HepG2 (cell line): ENCODE results near the gene ZNF544. TPM values are rescaled to one million over a fixed set of nuclear protein-coding genes. Genes with fewer than 3 reads are reported as not detected.

ENCODE experiments used
- AKAP8 ChIP-seq: sonication (generic); formaldehyde crosslinking; IDR thresholded peaks from 2 replicates; pipeline ENCODE4 v1.5.1; 2020; ENCODE audit warnings: mild to moderate bottlenecking, missing genetic modification reagents
- BCL6 ChIP-seq: IDR thresholded peaks from 2 replicates; pipeline ENCODE4 v1.6.1; 2016; ENCODE audit warnings: missing genetic modification reagents, missing compliant biosample characterization
- CREB1 ChIP-seq, 2 experiments: fragments of 450-650 bp in 1 of 2; IDR thresholded peaks; 2 replicates each; pipeline ENCODE4 v1.6.1; 2016 to 2017; ENCODE audit warnings: control low read depth in 1 of 2, mild to moderate bottlenecking in 1 of 2, missing compliant biosample characterization in 1 of 2, missing genetic modification characterization in 1 of 2
- FOXK2 ChIP-seq: fragments of 450-650 bp; IDR thresholded peaks from 2 replicates; pipeline ENCODE4 v1.6.1; 2016
- HINFP ChIP-seq: sonication (generic); formaldehyde crosslinking; IDR thresholded peaks from 2 replicates; pipeline ENCODE4 v1.4.0; 2020; ENCODE audit warnings: low read depth, mild to moderate bottlenecking, missing genetic modification reagents
- KAT8 ChIP-seq: IDR thresholded peaks from 2 replicates; pipeline ENCODE4 v1.6.1; 2016; ENCODE audit warnings: missing genetic modification reagents, missing compliant biosample characterization
- MTA3 ChIP-seq: sonication (generic); formaldehyde crosslinking; IDR thresholded peaks from 2 replicates; pipeline ENCODE4 v1.4.0; 2020; ENCODE audit warnings: missing genetic modification reagents
- PRDM4 ChIP-seq: sonication (generic); formaldehyde crosslinking; IDR thresholded peaks from 2 replicates; pipeline ENCODE4 v1.9.0; 2021; ENCODE audit warnings: missing genetic modification reagents, borderline replicate concordance
- SATB2 ChIP-seq: sonication (generic); formaldehyde crosslinking; IDR thresholded peaks from 2 replicates; pipeline ENCODE4 v1.5.0; 2020; ENCODE audit warnings: missing genetic modification reagents
- SRY ChIP-seq: sonication (generic); formaldehyde crosslinking; IDR thresholded peaks from 2 replicates; pipeline ENCODE4 v1.8.0; 2022; ENCODE audit warnings: mild to moderate bottlenecking, missing genetic modification reagents
- SYNCRIP ChIP-seq: fragments of 200-400 bp; formaldehyde crosslinking; IDR thresholded peaks from 2 replicates; pipeline ENCODE4 v1.6.1; 2018; ENCODE audit warnings: mild to moderate bottlenecking, low read depth, low read length; ENCODE audit not compliant: insufficient read depth
- ZBTB49 ChIP-seq: sonication (generic); formaldehyde crosslinking; IDR thresholded peaks from 2 replicates; pipeline ENCODE4 v1.4.0; 2020; ENCODE audit warnings: missing genetic modification reagents, borderline replicate concordance
- ZNF274 ChIP-seq: sonication (generic); formaldehyde crosslinking; IDR thresholded peaks from 2 replicates; pipeline ENCODE4 v1.5.1; 2020; ENCODE audit warnings: mild to moderate bottlenecking, missing genetic modification reagents
- ZNF432 ChIP-seq: sonication (generic); formaldehyde crosslinking; IDR thresholded peaks from 2 replicates; pipeline ENCODE4 v1.5.0; 2020; ENCODE audit warnings: missing genetic modification reagents, mild to moderate bottlenecking, borderline replicate concordance
- ZNF580 ChIP-seq: IDR thresholded peaks from 2 replicates; pipeline ENCODE4 v1.6.1; 2016; ENCODE audit warnings: low read depth, borderline replicate concordance
- polyA plus RNA-seq, 8 experiments: library from polyadenylated mRNA; depleted of rRNA in 3 of 8; stranded (reverse) in 7 of 8; unstranded in 1 of 8; fragments of >200 nt; fragmentation: Illumina TruSeq in 4 of 8; extraction: Trizol in 4 of 8; gene quantifications; 2 replicates each; pipeline versions ENCODE4 v1.2.1 to v1.2.3, GENCODE V29; 2011 to 2016; ENCODE audit warnings: low read depth in 4 of 8, missing spikeins in 1 of 8, mixed read lengths in 1 of 8; ENCODE audit not compliant: insufficient read depth in 1 of 8
- total RNA-seq, 5 experiments: library from RNA; depleted of rRNA; stranded (reverse); fragments of >200 nt; fragmentation: Illumina TruSeq; extraction: Trizol; gene quantifications; 2 replicates each; pipeline ENCODE4 v1.2.3, GENCODE V29; 2016; ENCODE audit warnings: low read depth in 1 of 5
- TF ChIP-seq, protein P1 (sequence below): sonication (generic); formaldehyde crosslinking; IDR thresholded peaks from 2 replicates; pipeline ENCODE4 v1.5.0; 2020; ENCODE audit warnings: missing genetic modification reagents
- TF ChIP-seq, protein P2 (sequence below): sonication (generic); formaldehyde crosslinking; IDR thresholded peaks from 2 replicates; pipeline ENCODE4 v1.4.0; 2020; ENCODE audit warnings: low read depth, mild to moderate bottlenecking, missing genetic modification reagents
- TF ChIP-seq, protein P3 (sequence below): sonication (generic); formaldehyde crosslinking; conservative IDR thresholded peaks from 2 replicates; pipeline ENCODE4 v1.4.0; 2020; ENCODE audit warnings: missing genetic modification reagents

The ZNF544 gene
- total and polyA plus RNA-seq, 2 of the 13 experiments (the other 11 are each of a cell fraction or from before 2014, with no cell fraction given), result 13.1 to 17.0 TPM

GRCh38 chr19:58182989-58183816, 45.5 kb upstream of the ZNF544 start, which contains the start of gene ZNF274 (continued):
- TF ChIP-seq SRY (CRISPR knock-in tag) (peak; percentile 89), MTA3 (no peak), ZNF580 (CRISPR knock-in tag) (no peak), AKAP8 (CRISPR knock-in tag) (peak; percentile 61; the same call in 1 of the 2 replicates), ZNF274 (CRISPR knock-in tag) (peak; percentile 94), BCL6 (peak; percentile 28; the same call in 1 of the 2 replicates), SYNCRIP (no peak), KAT8 (peak; percentile 83), CREB1 (IDR thresholded peaks at IDR 0.05) (peak; percentile 73), CREB1 (CRISPR knock-in tag; IDR thresholded peaks at IDR 0.05) (peak; percentile 88), PRDM4 (CRISPR knock-in tag) (no peak), ZBTB49 (CRISPR knock-in tag) (no peak), FOXK2 (no peak), SATB2 (CRISPR knock-in tag) (no peak), ZNF432 (CRISPR knock-in tag) (no peak), HINFP (CRISPR knock-in tag) (no peak)
- TF ChIP-seq, protein P1, sequence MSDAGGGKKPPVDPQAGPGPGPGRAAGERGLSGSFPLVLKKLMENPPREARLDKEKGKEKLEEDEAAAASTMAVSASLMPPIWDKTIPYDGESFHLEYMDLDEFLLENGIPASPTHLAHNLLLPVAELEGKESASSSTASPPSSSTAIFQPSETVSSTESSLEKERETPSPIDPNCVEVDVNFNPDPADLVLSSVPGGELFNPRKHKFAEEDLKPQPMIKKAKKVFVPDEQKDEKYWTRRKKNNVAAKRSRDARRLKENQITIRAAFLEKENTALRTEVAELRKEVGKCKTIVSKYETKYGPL (CRISPR knock-in tag), result no peak
- TF ChIP-seq, protein P2, sequence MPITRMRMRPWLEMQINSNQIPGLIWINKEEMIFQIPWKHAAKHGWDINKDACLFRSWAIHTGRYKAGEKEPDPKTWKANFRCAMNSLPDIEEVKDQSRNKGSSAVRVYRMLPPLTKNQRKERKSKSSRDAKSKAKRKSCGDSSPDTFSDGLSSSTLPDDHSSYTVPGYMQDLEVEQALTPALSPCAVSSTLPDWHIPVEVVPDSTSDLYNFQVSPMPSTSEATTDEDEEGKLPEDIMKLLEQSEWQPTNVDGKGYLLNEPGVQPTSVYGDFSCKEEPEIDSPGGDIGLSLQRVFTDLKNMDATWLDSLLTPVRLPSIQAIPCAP (CRISPR knock-in tag), result no peak
- TF ChIP-seq, protein P3, sequence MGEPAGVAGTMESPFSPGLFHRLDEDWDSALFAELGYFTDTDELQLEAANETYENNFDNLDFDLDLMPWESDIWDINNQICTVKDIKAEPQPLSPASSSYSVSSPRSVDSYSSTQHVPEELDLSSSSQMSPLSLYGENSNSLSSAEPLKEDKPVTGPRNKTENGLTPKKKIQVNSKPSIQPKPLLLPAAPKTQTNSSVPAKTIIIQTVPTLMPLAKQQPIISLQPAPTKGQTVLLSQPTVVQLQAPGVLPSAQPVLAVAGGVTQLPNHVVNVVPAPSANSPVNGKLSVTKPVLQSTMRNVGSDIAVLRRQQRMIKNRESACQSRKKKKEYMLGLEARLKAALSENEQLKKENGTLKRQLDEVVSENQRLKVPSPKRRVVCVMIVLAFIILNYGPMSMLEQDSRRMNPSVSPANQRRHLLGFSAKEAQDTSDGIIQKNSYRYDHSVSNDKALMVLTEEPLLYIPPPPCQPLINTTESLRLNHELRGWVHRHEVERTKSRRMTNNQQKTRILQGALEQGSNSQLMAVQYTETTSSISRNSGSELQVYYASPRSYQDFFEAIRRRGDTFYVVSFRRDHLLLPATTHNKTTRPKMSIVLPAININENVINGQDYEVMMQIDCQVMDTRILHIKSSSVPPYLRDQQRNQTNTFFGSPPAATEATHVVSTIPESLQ (CRISPR knock-in tag), result no peak
